ENCODE data around the gene GJB3. TPM values are rescaled to one million over a fixed set of nuclear protein-coding genes. Genes with fewer than 3 reads are reported as not detected.

Gene GJB3
- total RNA-seq, 1 experiment from 2014 or later, result 0.96 TPM

DNA sequence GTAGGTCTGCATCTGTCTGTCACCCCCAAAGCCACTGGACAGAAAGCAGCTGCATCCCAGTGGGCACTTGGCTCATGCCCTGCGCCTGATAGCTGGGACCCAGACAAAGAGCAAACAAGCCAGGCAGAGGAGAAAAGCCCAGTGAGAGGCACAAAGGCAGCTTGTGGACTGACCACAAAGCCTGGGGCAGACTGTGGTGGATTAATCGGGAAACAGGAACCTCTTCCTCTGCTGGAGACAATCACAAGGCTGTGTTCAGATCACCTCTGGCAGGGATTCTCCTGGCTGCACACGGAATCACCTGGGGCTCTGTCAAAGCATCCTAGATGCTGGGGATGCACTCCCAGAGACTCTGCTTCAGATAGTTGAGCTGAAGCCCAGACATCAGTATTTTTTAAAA is 41.4 kb upstream of the GJB3 start:
- H3K27ac Mint-ChIP-seq, result no peak overlapping the region
- H3K9ac ChIP-seq (ENCODE audit: extremely low read depth, insufficient read length, low read length), result no peak overlapping the region

More for the DNA sequence above, 41.4 kb upstream of the GJB3 start:
- Mint-ChIP-seq H3K27me3 (ENCODE audit: low read depth) (peaks cover 25% of the 10 kb centered on the region), H3K36me3 (ENCODE audit: insufficient read depth in 1 of 3, low read depth in 3 of 3) (no peaks in the 10 kb centered on the region), H3K4me1 (peaks cover 12 to 27% of the 10 kb centered on the region in 2 experiments), H3K4me3 (no peak overlapping the region), H3K9me3 (no peaks in the 10 kb centered on the region)
- no peak overlapping the region for H4K5ac ChIP-seq (ENCODE audit: insufficient read length, low read depth, low read length)
- no peaks in the 10 kb centered on the region for H3K4me1 ChIP-seq (ENCODE audit: insufficient read depth, low read length)
- H3K79me1 ChIP-seq (ENCODE audit: insufficient read depth, low read depth, low read length, poor library complexity, severe bottlenecking), result no peaks in the 10 kb centered on the region
- no peaks in the 10 kb centered on the region for H3K23me2 ChIP-seq (ENCODE audit: insufficient read length, low read depth, low read length, poor library complexity, severe bottlenecking)
- no peak for DNase-seq
- no peak overlapping the region for H2BK12ac ChIP-seq (ENCODE audit: insufficient read length, low read depth, low read length)
- no peak overlapping the region for H2AFZ ChIP-seq (ENCODE audit: low read length)
- no peak overlapping the region for H3K4me2 ChIP-seq (ENCODE audit: insufficient read depth, insufficient read length, low read length)
- H2AK5ac ChIP-seq (ENCODE audit: insufficient read length, low read length), result no peak overlapping the region
- no peaks in the 10 kb centered on the region for H4K20me1 ChIP-seq (ENCODE audit: control insufficient read depth, insufficient read depth, insufficient read length)
- H3K27me3 ChIP-seq (ENCODE audit: insufficient read depth, low read length), result no peaks in the 10 kb centered on the region
- H2BK5ac ChIP-seq (ENCODE audit: insufficient read length, low read length), result no peak overlapping the region
- no peak overlapping the region for H3K56ac ChIP-seq (ENCODE audit: insufficient read length, low read depth, low read length)
- no peak overlapping the region for H3K4ac ChIP-seq (ENCODE audit: low read depth, low read length)
- H3T11ph ChIP-seq (ENCODE audit: low read length), result no peak overlapping the region
- no CpG with 5 or more reads among the region's 3 CpGs for WGBS (ENCODE audit: extremely low coverage, insufficient read length, low lambda C conversion rate)
- no peak overlapping the region for H3K27ac ChIP-seq (ENCODE audit: insufficient read length, low read depth, low read length)
- H3K79me2 ChIP-seq (ENCODE audit: insufficient read depth, low read length), result no peaks in the 10 kb centered on the region
- TF ChIP-seq, protein P1, sequence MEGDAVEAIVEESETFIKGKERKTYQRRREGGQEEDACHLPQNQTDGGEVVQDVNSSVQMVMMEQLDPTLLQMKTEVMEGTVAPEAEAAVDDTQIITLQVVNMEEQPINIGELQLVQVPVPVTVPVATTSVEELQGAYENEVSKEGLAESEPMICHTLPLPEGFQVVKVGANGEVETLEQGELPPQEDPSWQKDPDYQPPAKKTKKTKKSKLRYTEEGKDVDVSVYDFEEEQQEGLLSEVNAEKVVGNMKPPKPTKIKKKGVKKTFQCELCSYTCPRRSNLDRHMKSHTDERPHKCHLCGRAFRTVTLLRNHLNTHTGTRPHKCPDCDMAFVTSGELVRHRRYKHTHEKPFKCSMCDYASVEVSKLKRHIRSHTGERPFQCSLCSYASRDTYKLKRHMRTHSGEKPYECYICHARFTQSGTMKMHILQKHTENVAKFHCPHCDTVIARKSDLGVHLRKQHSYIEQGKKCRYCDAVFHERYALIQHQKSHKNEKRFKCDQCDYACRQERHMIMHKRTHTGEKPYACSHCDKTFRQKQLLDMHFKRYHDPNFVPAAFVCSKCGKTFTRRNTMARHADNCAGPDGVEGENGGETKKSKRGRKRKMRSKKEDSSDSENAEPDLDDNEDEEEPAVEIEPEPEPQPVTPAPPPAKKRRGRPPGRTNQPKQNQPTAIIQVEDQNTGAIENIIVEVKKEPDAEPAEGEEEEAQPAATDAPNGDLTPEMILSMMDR (conservative IDR thresholded peaks at IDR 0.05), result no peak
- H2BK120ac ChIP-seq (ENCODE audit: low read depth, low read length, poor library complexity, severe bottlenecking), result no peak overlapping the region
- H3K14ac ChIP-seq (ENCODE audit: insufficient read depth, low read length), result no peak overlapping the region
- H4K91ac ChIP-seq (ENCODE audit: insufficient read length, low read depth, low read length), result no peak overlapping the region
- no peak overlapping the region for H2BK15ac ChIP-seq (ENCODE audit: low read depth, low read length)
- no peak overlapping the region for H3K18ac ChIP-seq (ENCODE audit: insufficient read length, low read depth, low read length)
- H2BK20ac ChIP-seq (ENCODE audit: low read depth, low read length, poor library complexity, severe bottlenecking), result no peak overlapping the region
- no peak overlapping the region for H4K8ac ChIP-seq (replicated peaks; ENCODE audit: insufficient read length, low read depth, low read length)
- no peaks in the 10 kb centered on the region for H3K9me3 ChIP-seq (ENCODE audit: control insufficient read depth, low read depth, low read length)
- no peak overlapping the region for H3K23ac ChIP-seq (ENCODE audit: insufficient read length, low read depth, low read length)
